OCI-LY3 (cell line): ENCODE data around the gene PIK3C2B.

ENCODE experiments used
- CTCF ChIP-seq: fragments of 200-600, 300-600 bp; sonication (generic); IDR thresholded peaks from 2 replicates; pipeline ENCODE4 v1.5.1; 2014; ENCODE audit warnings: antibody characterized with exemption, low read length, low read depth
- EZH2phosphoT487 ChIP-seq: fragments of 200-600 bp; shearing (Covaris generic); IDR thresholded peaks from 2 replicates; pipeline ENCODE4 v1.6.1; 2018; ENCODE audit warnings: antibody characterized with exemption, mixed run types, low read depth

GRCh38 chr1:204495777-204496176 lies 1.2 kb upstream of the PIK3C2B start:
- TF ChIP-seq CTCF (no peak), EZH2phosphoT487 (no peak)
